B cell (primary cell): Measurements from ENCODE around the gene SLC19A1.

Experiments
- EZH2 ChIP-seq: IDR thresholded peaks from 2 replicates; pipeline ENCODE4 v1.6.1; 2012; ENCODE audit warnings: borderline replicate concordance, low read depth, mild to moderate bottlenecking, moderate library complexity, low read length; ENCODE audit not compliant: insufficient read depth, poor library complexity, severe bottlenecking
- TF ChIP-seq, protein P1 (sequence below): fragments of 200-600 bp; IDR thresholded peaks from one replicate; pipeline ENCODE4 v1.8.0; 2022; ENCODE audit warnings: antibody characterized with exemption, mild to moderate bottlenecking

GRCh38 chr21:45542242-45542666, at the start of gene SLC19A1:
- TF ChIP-seq, protein P1, sequence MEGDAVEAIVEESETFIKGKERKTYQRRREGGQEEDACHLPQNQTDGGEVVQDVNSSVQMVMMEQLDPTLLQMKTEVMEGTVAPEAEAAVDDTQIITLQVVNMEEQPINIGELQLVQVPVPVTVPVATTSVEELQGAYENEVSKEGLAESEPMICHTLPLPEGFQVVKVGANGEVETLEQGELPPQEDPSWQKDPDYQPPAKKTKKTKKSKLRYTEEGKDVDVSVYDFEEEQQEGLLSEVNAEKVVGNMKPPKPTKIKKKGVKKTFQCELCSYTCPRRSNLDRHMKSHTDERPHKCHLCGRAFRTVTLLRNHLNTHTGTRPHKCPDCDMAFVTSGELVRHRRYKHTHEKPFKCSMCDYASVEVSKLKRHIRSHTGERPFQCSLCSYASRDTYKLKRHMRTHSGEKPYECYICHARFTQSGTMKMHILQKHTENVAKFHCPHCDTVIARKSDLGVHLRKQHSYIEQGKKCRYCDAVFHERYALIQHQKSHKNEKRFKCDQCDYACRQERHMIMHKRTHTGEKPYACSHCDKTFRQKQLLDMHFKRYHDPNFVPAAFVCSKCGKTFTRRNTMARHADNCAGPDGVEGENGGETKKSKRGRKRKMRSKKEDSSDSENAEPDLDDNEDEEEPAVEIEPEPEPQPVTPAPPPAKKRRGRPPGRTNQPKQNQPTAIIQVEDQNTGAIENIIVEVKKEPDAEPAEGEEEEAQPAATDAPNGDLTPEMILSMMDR, result peak; percentile 48
- TF ChIP-seq EZH2, result no peak
